Measurements from ENCODE around the gene BAIAP2. TPM values are rescaled to one million over a fixed set of nuclear protein-coding genes. Genes with fewer than 3 reads are reported as not detected.

Gene BAIAP2
- total RNA-seq, 1 experiment from 2014 or later, result 57.7 TPM

DNA sequence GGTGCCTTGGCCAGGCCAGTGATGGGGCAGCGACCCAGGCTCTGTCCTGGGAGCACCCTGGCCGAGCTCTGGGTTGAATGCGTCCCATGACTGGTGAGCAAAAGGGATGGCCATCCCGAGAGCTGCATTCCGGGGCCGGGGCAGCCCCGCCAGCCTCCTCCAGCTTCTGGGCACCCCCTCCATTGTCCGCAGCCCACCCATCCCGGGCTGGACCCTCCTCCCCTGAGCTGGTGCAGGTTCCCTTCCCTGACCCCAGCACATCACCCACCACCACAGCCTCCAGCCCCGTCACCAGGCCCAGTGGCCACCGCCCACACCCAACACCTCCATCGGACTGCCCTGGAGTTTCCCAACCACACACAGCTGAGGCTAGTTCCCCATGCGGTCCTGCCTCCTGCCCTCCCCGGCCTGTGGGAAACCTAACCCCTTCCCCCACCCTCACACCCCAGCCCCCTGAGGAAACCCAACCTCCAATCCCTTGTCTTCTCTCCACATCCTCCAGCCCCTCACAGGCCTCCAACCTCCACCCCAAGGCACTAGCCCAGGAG, 114.1 kb downstream of the BAIAP2 start:
- Mint-ChIP-seq H3K4me3 (ENCODE audit: unreplicated experiment) (no peak overlapping the region), H3K4me1 (ENCODE audit: low read depth, unreplicated experiment) (no peaks in the 10 kb centered on the region), H3K9me3 (ENCODE audit: unreplicated experiment) (no peaks in the 10 kb centered on the region), H3K36me3 (ENCODE audit: insufficient read depth, unreplicated experiment) (no peaks in the 10 kb centered on the region), H3K27ac (ENCODE audit: unreplicated experiment) (no peak overlapping the region), H3K27me3 (ENCODE audit: insufficient read depth, unreplicated experiment) (no peaks in the 10 kb centered on the region)
- no peak for DNase-seq
- TF ChIP-seq, protein P1, sequence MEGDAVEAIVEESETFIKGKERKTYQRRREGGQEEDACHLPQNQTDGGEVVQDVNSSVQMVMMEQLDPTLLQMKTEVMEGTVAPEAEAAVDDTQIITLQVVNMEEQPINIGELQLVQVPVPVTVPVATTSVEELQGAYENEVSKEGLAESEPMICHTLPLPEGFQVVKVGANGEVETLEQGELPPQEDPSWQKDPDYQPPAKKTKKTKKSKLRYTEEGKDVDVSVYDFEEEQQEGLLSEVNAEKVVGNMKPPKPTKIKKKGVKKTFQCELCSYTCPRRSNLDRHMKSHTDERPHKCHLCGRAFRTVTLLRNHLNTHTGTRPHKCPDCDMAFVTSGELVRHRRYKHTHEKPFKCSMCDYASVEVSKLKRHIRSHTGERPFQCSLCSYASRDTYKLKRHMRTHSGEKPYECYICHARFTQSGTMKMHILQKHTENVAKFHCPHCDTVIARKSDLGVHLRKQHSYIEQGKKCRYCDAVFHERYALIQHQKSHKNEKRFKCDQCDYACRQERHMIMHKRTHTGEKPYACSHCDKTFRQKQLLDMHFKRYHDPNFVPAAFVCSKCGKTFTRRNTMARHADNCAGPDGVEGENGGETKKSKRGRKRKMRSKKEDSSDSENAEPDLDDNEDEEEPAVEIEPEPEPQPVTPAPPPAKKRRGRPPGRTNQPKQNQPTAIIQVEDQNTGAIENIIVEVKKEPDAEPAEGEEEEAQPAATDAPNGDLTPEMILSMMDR (IDR thresholded peaks at IDR 0.05; ENCODE audit: insufficient read depth in 1 of 2, low read depth in 1 of 2, low read length in 1 of 2, severe bottlenecking in 1 of 2, unreplicated experiment in 1 of 2), result no peak
- intact Hi-C loops (cut with micrococcal nuclease; ENCODE audit: unreplicated experiment), result no loop called here
- Histone ChIP-seq H3K4me1 (no peaks in the 10 kb centered on the region), H3K36me3 (ENCODE audit: control insufficient read depth, insufficient read depth, low read length) (no peaks in the 10 kb centered on the region), H3K4me3 (ENCODE audit: low read depth, low read length) (no peak overlapping the region), H3K9me3 (no peaks in the 10 kb centered on the region), H3K27me3 (replicated peaks; ENCODE audit: control insufficient read depth, insufficient read depth, low read length) (no peaks in the 10 kb centered on the region)
- no TSS peak for BruUV-seq (replicated peaks)
- ChIA-PET POLR2A (no interaction called here), CTCF (no interaction called here)

DNA sequence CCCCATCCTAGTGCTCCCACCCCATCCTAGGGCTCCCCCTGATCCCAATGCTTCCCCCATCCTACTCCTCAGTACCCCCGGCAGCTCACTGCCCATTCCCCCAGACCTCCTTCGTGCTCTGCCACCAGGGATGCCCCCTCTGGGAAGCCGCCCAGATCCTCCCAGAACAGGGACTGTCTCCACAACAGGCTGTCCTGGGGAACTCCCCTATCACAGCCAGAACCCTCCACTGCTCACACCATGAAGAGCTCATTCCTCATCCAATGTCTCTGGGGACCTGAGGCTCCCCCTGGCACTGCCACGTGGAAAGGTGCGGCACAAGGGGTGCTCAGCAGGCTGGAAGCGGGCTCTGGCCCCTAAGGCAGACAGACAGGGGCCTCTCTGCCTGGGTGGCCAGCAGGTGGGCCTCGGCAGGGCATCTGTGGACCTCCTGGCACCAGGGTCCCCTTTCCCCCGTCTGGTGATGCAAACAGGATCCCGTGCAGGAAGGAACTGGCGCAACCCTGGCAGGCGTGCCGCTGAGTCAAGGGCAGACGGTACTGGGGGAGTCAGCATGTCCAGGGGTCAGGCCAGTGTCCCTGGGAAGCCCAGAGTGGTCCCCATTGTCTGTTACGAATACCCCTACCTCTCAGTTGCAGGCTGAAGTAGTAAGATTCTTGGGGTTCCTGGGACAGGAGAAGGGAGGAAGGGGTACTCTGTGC, 115.6 kb downstream of the BAIAP2 start:
- H3K27ac Mint-ChIP-seq (ENCODE audit: unreplicated experiment), result no peak overlapping the region
- H3K4me3 ChIP-seq (ENCODE audit: low read depth, low read length), result no peak overlapping the region
- H3K36me3 Mint-ChIP-seq (ENCODE audit: insufficient read depth, unreplicated experiment), result no peaks in the 10 kb centered on the region

DNA sequence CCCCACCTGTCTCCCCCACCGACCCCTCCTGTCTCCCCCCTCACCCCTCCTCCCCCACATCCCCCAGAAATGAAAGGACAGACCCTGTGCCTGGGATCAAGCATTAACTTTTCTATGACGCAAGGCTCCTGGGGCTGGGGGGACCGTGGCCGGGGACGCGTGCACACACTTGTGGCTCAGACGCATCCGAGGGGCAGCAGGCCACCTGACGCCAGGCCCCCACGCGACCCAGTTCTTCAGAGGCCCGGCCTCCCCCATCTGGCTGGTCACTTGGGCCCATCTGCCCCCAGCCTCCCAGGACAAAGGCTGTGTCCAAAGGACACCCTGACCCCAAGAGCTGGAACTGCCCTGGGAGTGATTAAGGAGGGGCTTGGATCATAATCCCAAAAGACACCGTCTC, 116.3 kb downstream of the BAIAP2 start:
- Mint-ChIP-seq H3K36me3 (ENCODE audit: insufficient read depth, unreplicated experiment) (no peaks in the 10 kb centered on the region), H3K27ac (ENCODE audit: unreplicated experiment) (no peak overlapping the region), H3K27me3 (ENCODE audit: insufficient read depth, unreplicated experiment) (no peaks in the 10 kb centered on the region), H3K4me1 (ENCODE audit: low read depth, unreplicated experiment) (no peaks in the 10 kb centered on the region), H3K4me3 (ENCODE audit: unreplicated experiment) (no peak overlapping the region), H3K9me3 (ENCODE audit: unreplicated experiment) (no peaks in the 10 kb centered on the region)
- H3K4me3 ChIP-seq (ENCODE audit: low read depth, low read length), result no peak overlapping the region
- ChIA-PET POLR2A (no interaction called here), CTCF (no interaction called here)
- H3K36me3 ChIP-seq (ENCODE audit: control insufficient read depth, insufficient read depth, low read length), result no peaks in the 10 kb centered on the region
- TF ChIP-seq, protein P1 (IDR thresholded peaks at IDR 0.05; ENCODE audit: insufficient read depth in 1 of 2, low read depth in 1 of 2, low read length in 1 of 2, severe bottlenecking in 1 of 2, unreplicated experiment in 1 of 2), result no peak
- BruUV-seq (replicated peaks), result no TSS peak
- H3K4me1 ChIP-seq, result no peaks in the 10 kb centered on the region
- intact Hi-C loops (cut with micrococcal nuclease; ENCODE audit: unreplicated experiment), result no loop called here
- H3K9me3 ChIP-seq, result no peaks in the 10 kb centered on the region
- no peaks in the 10 kb centered on the region for H3K27me3 ChIP-seq (replicated peaks; ENCODE audit: control insufficient read depth, insufficient read depth, low read length)
- no peak for DNase-seq

More for the DNA sequence above, 115.6 kb downstream of the BAIAP2 start:
- no TSS peak for BruUV-seq (replicated peaks)
- Mint-ChIP-seq H3K4me3 (ENCODE audit: unreplicated experiment) (no peak overlapping the region), H3K9me3 (ENCODE audit: unreplicated experiment) (no peaks in the 10 kb centered on the region), H3K27me3 (ENCODE audit: insufficient read depth, unreplicated experiment) (no peaks in the 10 kb centered on the region), H3K4me1 (ENCODE audit: low read depth, unreplicated experiment) (no peaks in the 10 kb centered on the region)
- Histone ChIP-seq H3K36me3 (ENCODE audit: control insufficient read depth, insufficient read depth, low read length) (no peaks in the 10 kb centered on the region), H3K9me3 (no peaks in the 10 kb centered on the region), H3K4me1 (no peaks in the 10 kb centered on the region), H3K27me3 (replicated peaks; ENCODE audit: control insufficient read depth, insufficient read depth, low read length) (no peaks in the 10 kb centered on the region)
- no peak for DNase-seq
- intact Hi-C loops (cut with micrococcal nuclease; ENCODE audit: unreplicated experiment), result no loop called here
- TF ChIP-seq, protein P1 (IDR thresholded peaks at IDR 0.05; ENCODE audit: insufficient read depth in 1 of 2, low read depth in 1 of 2, low read length in 1 of 2, severe bottlenecking in 1 of 2, unreplicated experiment in 1 of 2), result no peak
- CTCF ChIA-PET, result no interaction called here
- POLR2A ChIA-PET, result interaction anchor here (0.7 kb wide), 1 partner anchor 334 kb away, joined by 24 read pairs; no protein-coding TSS in a partner anchor

Measured in Caco-2 (cell line).